Activated T-cell treated with anti-CD3 and anti-CD28 coated beads for 1 hour (primary cell): ENCODE results near the gene GMPR2.
"Not testable (repeated sequence)": the region's sequence is repeated elsewhere in the genome, so short reads cannot be mapped to it uniquely, and the experiment has no call there.

Experiments used
- DNase-seq: peaks from one replicate; pipeline ENCODE4 v3.0.0-alpha.2; 2020; ENCODE audit warnings: low read depth

The GMPR2 gene

GRCh38 chr14:24202538-24202937, 30.2 kb upstream of the GMPR2 start:
- not testable (repeated sequence) for DNase-seq

GRCh38 chr14:24203249-24203886, 29.4 kb upstream of the GMPR2 start:
- not testable (repeated sequence) for DNase-seq

- no peak for DNase-seq
Observed at GRCh38 chr14:24204163-24205146, 28.3 kb upstream of the GMPR2 start.

- DNase-seq = no peak
Observed at GRCh38 chr14:24206260-24207103, 26.2 kb upstream of the GMPR2 start.

GRCh38 chr14:24207104-24207551, 25.6 kb upstream of the GMPR2 start:
- no peak for DNase-seq

GRCh38 chr14:24207625-24208024, 25.1 kb upstream of the GMPR2 start:
- no peak for DNase-seq

GRCh38 chr14:24211311-24211710, 21.4 kb upstream of the GMPR2 start:
- no peak for DNase-seq

GRCh38 chr14:24212924-24213865, 19.5 kb upstream of the GMPR2 start, which contains the start of gene CHMP4A:
CHMP4A (minus strand) TSS chr14:24213488; CDS start chr14:24213439, 49 bp downstream.
- peak; percentile 92 for DNase-seq

- no peak for DNase-seq
Observed at GRCh38 chr14:24213866-24214662, 18.7 kb upstream of the GMPR2 start.

GRCh38 chr14:24215495-24216344, 17.0 kb upstream of the GMPR2 start, which contains the start of gene MDP1:
MDP1 (minus strand) TSS chr14:24216066; CDS start chr14:24215955, 111 bp downstream.
- DNase-seq = peak; percentile 75

GRCh38 chr14:24216345-24216699, 16.4 kb upstream of the GMPR2 start:
- DNase-seq = no peak

- DNase-seq = not testable (repeated sequence)
Observed at GRCh38 chr14:24216876-24217275, 15.9 kb upstream of the GMPR2 start.

GRCh38 chr14:24219080-24219479, 13.6 kb upstream of the GMPR2 start:
- DNase-seq = no peak

GRCh38 chr14:24219521-24219920, 13.2 kb upstream of the GMPR2 start:
- no peak for DNase-seq

- DNase-seq = not testable (repeated sequence)
Observed at GRCh38 chr14:24222987-24223386, 9.7 kb upstream of the GMPR2 start.

- DNase-seq = no peak
Observed at GRCh38 chr14:24224618-24225071, 8.1 kb upstream of the GMPR2 start.

- DNase-seq = no peak
Observed at GRCh38 chr14:24226473-24226872, 6.3 kb upstream of the GMPR2 start.

GRCh38 chr14:24228902-24229301, 3.8 kb upstream of the GMPR2 start:
- DNase-seq = no peak
